Mesenchymal stem cell (in vitro differentiated cells and primary cell): ENCODE measurements around the gene ARVCF.
A peak's percentile ranks its signal among the peaks of the same experiment; 100 is the strongest.

Experiments
- DNase-seq: peaks from one replicate; pipeline ENCODE4 v3.0.0-alpha.2; 2013
- H2AFZ ChIP-seq: one replicate; pipeline ENCODE4 v1.6.1; 2013; ENCODE audit warnings: low read depth, mild to moderate bottlenecking, control low read depth, inconsistent platforms, low read length, moderate library complexity
- H2AK5ac ChIP-seq: 2 replicates; pipeline ENCODE4 v1.6.1; 2013; ENCODE audit warnings: low read length, moderate library complexity, mild to moderate bottlenecking, inconsistent platforms; ENCODE audit not compliant: severe bottlenecking
- H2BK120ac ChIP-seq: one replicate; pipeline ENCODE4 v1.6.1; 2013; ENCODE audit warnings: low read depth, mild to moderate bottlenecking, inconsistent platforms, low read length, moderate library complexity
- H2BK12ac ChIP-seq, 2 experiments: one replicate each; pipeline ENCODE4 v1.6.1; 2013; ENCODE audit warnings: inconsistent platforms in 2 of 2, low read length in 2 of 2, mild to moderate bottlenecking in 2 of 2, moderate library complexity in 2 of 2, control low read depth in 1 of 2
- H2BK15ac ChIP-seq: one replicate; pipeline ENCODE4 v1.6.1; 2013; ENCODE audit warnings: mild to moderate bottlenecking, low read depth, inconsistent platforms; ENCODE audit not compliant: poor library complexity, severe bottlenecking
- H2BK5ac ChIP-seq: 2 replicates; pipeline ENCODE4 v1.6.1; 2013; ENCODE audit warnings: low read depth, mild to moderate bottlenecking, low read length, control low read depth, inconsistent platforms; ENCODE audit not compliant: poor library complexity, severe bottlenecking
- H3K14ac ChIP-seq, 2 experiments: one replicate each; pipeline ENCODE4 v1.6.1; 2013; ENCODE audit warnings: inconsistent platforms in 2 of 2, low read length in 2 of 2, control low read depth in 1 of 2, mild to moderate bottlenecking in 1 of 2, moderate library complexity in 1 of 2
- H3K18ac ChIP-seq, 2 experiments: one replicate each; pipeline ENCODE4 v1.6.1; 2013; ENCODE audit warnings: inconsistent platforms in 2 of 2, low read length in 2 of 2, control low read depth in 1 of 2, low read depth in 1 of 2, mild to moderate bottlenecking in 1 of 2
- H3K23ac ChIP-seq, 2 experiments: one replicate each; pipeline ENCODE4 v1.6.1; 2013; ENCODE audit warnings: inconsistent platforms in 2 of 2, low read length in 2 of 2, mild to moderate bottlenecking in 2 of 2, moderate library complexity in 2 of 2, control low read depth in 1 of 2
- H3K27ac ChIP-seq: 2 replicates; pipeline ENCODE4 v1.5.1; 2013; ENCODE audit warnings: mild to moderate bottlenecking, moderate library complexity, low read length, control low read depth, inconsistent platforms; ENCODE audit not compliant: poor library complexity, severe bottlenecking
- H3K27me3 ChIP-seq, 2 experiments: 2 replicates each; pipeline versions ENCODE4 v1.6.1 to v1.7.0; 2013; ENCODE audit warnings: low read length in 2 of 2, mild to moderate bottlenecking in 2 of 2, moderate library complexity in 2 of 2, control low read depth in 1 of 2, inconsistent platforms in 1 of 2; ENCODE audit not compliant: control insufficient read depth in 1 of 2, insufficient read depth in 1 of 2
- H3K36me3 ChIP-seq, 2 experiments: 2 replicates each; pipeline versions ENCODE4 v1.6.1 to v1.7.0; 2013; ENCODE audit warnings: low read length in 2 of 2, control low read depth in 1 of 2, inconsistent platforms in 1 of 2, low read depth in 1 of 2, mild to moderate bottlenecking in 1 of 2; ENCODE audit not compliant: insufficient read depth in 2 of 2, control insufficient read depth in 1 of 2
- H3K4ac ChIP-seq, 2 experiments: one replicate each; pipeline ENCODE4 v1.6.1; 2013; ENCODE audit warnings: inconsistent platforms in 2 of 2, low read length in 2 of 2, mild to moderate bottlenecking in 2 of 2, moderate library complexity in 2 of 2, control low read depth in 1 of 2, low read depth in 1 of 2
- H3K4me1 ChIP-seq: 2 replicates; pipeline ENCODE4 v1.6.1; 2013; ENCODE audit warnings: low read depth, low read length, control low read depth; ENCODE audit not compliant: control insufficient read depth, insufficient read depth
- H3K4me2 ChIP-seq: 2 replicates; pipeline ENCODE4 v1.6.1; 2013; ENCODE audit warnings: low read length, mild to moderate bottlenecking, inconsistent platforms; ENCODE audit not compliant: poor library complexity, severe bottlenecking
- H3K4me3 ChIP-seq, 2 experiments: 2 replicates each; pipeline versions ENCODE4 v1.5.1 to v1.7.0; 2013; ENCODE audit warnings: low read length in 2 of 2, mild to moderate bottlenecking in 2 of 2, control low read depth in 1 of 2, low read depth in 1 of 2; ENCODE audit not compliant: insufficient read depth in 1 of 2
- H3K79me1 ChIP-seq: replicated peaks from 2 replicates; pipeline ENCODE4 v1.6.1; 2013; ENCODE audit warnings: mild to moderate bottlenecking, control low read depth, low read length, inconsistent platforms; ENCODE audit not compliant: poor library complexity, severe bottlenecking
- H3K9ac ChIP-seq: 2 replicates; pipeline ENCODE4 v1.7.0; 2013; ENCODE audit warnings: mild to moderate bottlenecking, low read length, moderate library complexity
- H3K9me3 ChIP-seq: 2 replicates; pipeline ENCODE4 v1.7.0; 2013; ENCODE audit warnings: mild to moderate bottlenecking, low read length; ENCODE audit not compliant: control insufficient read depth
- H4K8ac ChIP-seq: one replicate; pipeline ENCODE4 v1.6.1; 2013; ENCODE audit warnings: inconsistent platforms, mild to moderate bottlenecking, low read length, moderate library complexity
- H4K91ac ChIP-seq: one replicate; pipeline ENCODE4 v1.6.1; 2013; ENCODE audit warnings: mild to moderate bottlenecking, low read length, inconsistent platforms
- WGBS: methylation state at CpG from one replicate; pipeline ENCODE4 v1.1.7; 2013; ENCODE audit warnings: mixed read lengths; 5-methylcytosine and 5-hydroxymethylcytosine counted together

Gene ARVCF

GRCh38 chr22:19960491-19961200 is 56.0 kb downstream of the ARVCF start:
- Histone ChIP-seq H3K27ac (no peak overlapping the region), H4K91ac (peak overlapping the region; percentile 61), H2AK5ac (no peak overlapping the region), H3K4ac (peak overlapping the region in 1 of 2 experiments; percentile 25), H3K4me3 (no peak overlapping the region), H2AFZ (no peak overlapping the region), H2BK5ac (no peak overlapping the region), H2BK120ac (no peak overlapping the region), H3K36me3 (peaks cover 16 to 40% of the 10 kb centered on the region in 2 experiments), H3K79me1 (no peaks in the 10 kb centered on the region), H3K23ac (no peak overlapping the region), H2BK15ac (peak overlapping the region; percentile 32), H3K14ac (peak overlapping the region in 1 of 2 experiments; percentile 26), H3K9ac (no peak overlapping the region), H3K9me3 (no peaks in the 10 kb centered on the region), H3K18ac (no peak overlapping the region), H3K4me2 (no peak overlapping the region), H3K27me3 (no peaks in the 10 kb centered on the region), H2BK12ac (no peak overlapping the region), H4K8ac (no peak overlapping the region), H3K4me1 (peaks cover 38% of the 10 kb centered on the region)
- 93% methylated on average over 12 of the region's 12 CpGs for WGBS
- DNase-seq: no peak

- Histone ChIP-seq H2BK12ac (peak overlapping the region; percentile 84 to 86), H2AFZ (peak overlapping the region; percentile 30), H3K14ac (peak overlapping the region in 1 of 2 experiments; percentile 78), H2BK120ac (peak overlapping the region; percentile 64), H3K79me1 (no peaks in the 10 kb centered on the region), H3K27ac (no peak overlapping the region), H3K9ac (peak overlapping the region; percentile 22), H3K18ac (peak overlapping the region; percentile 73 to 97), H3K9me3 (no peaks in the 10 kb centered on the region), H3K4me2 (peak overlapping the region; percentile 39), H3K4me1 (peaks cover 39% of the 10 kb centered on the region), H2AK5ac (peak overlapping the region; percentile 26), H3K36me3 (peaks cover 14 to 40% of the 10 kb centered on the region in 2 experiments), H3K4me3 (peak overlapping the region in 1 of 2 experiments; percentile 61), H2BK5ac (no peak overlapping the region), H4K91ac (peak overlapping the region; percentile 82), H4K8ac (peak overlapping the region; percentile 94), H3K27me3 (no peaks in the 10 kb centered on the region), H3K23ac (no peak overlapping the region), H3K4ac (peak overlapping the region; percentile 57 to 71), H2BK15ac (peak overlapping the region; percentile 49)
- WGBS: 44% methylated on average over 13 of the region's 13 CpGs
- DNase-seq: peak; percentile 71
Measured at GRCh38 chr22:19959587-19960490, 56.8 kb downstream of the ARVCF start.

GRCh38 chr22:19959043-19959586 is 57.5 kb downstream of the ARVCF start:
- H3K14ac ChIP-seq: no peak overlapping the region
- H3K9ac ChIP-seq: peak overlapping the region; percentile 83
- peaks cover 2% of the 10 kb centered on the region for H3K79me1 ChIP-seq
- no peaks in the 10 kb centered on the region for H3K9me3 ChIP-seq
- no peak overlapping the region for H3K23ac ChIP-seq
- no peaks in the 10 kb centered on the region for H3K27me3 ChIP-seq
- H2AFZ ChIP-seq: no peak overlapping the region
- H2BK5ac ChIP-seq: peak overlapping the region; percentile 20
- WGBS: 15% methylated on average over 25 of the region's 30 CpGs
- H3K4me3 ChIP-seq: peak overlapping the region; percentile 30 to 78
- H3K18ac ChIP-seq: peak overlapping the region; percentile 33 to 78
- peak overlapping the region; percentile 67 for H2BK120ac ChIP-seq
- peaks cover 39% of the 10 kb centered on the region for H3K4me1 ChIP-seq
- H3K4ac ChIP-seq: peak overlapping the region; percentile 70 to 74
- peak overlapping the region; percentile 28 for H3K27ac ChIP-seq
- H2BK15ac ChIP-seq: no peak overlapping the region
- peak overlapping the region; percentile 64 for H4K8ac ChIP-seq
- H4K91ac ChIP-seq: peak overlapping the region; percentile 71
- DNase-seq: peak; percentile 88
- peak overlapping the region; percentile 88 for H3K4me2 ChIP-seq
- peak overlapping the region; percentile 64 for H2AK5ac ChIP-seq
- peaks cover 6 to 32% of the 10 kb centered on the region in 2 experiments for H3K36me3 ChIP-seq
- H2BK12ac ChIP-seq: no peak overlapping the region
